Measurements from ENCODE around the gene ANKLE1.

Gene ANKLE1

DNA sequence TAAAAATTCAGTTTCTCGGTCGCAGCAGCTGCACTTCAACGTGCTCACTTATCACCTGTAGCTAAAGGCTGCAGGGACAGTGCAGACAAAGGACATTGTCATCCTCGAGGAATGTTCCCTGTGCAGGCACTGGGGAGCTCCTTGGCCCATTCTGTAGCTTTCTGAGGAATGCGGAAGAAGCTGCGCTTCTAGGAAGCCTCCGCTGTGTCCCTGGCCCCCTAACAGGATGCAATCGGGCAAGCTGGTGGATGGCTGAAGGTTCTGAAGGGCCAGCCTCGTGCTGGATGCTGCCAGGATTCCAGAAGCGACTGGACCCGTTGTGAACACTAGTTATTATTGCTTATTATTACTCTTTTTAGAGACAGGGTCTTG is 44.9 kb downstream of the ANKLE1 start:
- TF ChIP-seq GABPA (IDR thresholded peaks at IDR 0.05; ENCODE audit: low read depth) (no peak), POLR2AphosphoS5 (IDR thresholded peaks at IDR 0.05; ENCODE audit: low read depth) (no peak), SPI1 (IDR thresholded peaks at IDR 0.05; ENCODE audit: borderline replicate concordance, low read depth) (no peak)
- TF ChIP-seq, protein P1, sequence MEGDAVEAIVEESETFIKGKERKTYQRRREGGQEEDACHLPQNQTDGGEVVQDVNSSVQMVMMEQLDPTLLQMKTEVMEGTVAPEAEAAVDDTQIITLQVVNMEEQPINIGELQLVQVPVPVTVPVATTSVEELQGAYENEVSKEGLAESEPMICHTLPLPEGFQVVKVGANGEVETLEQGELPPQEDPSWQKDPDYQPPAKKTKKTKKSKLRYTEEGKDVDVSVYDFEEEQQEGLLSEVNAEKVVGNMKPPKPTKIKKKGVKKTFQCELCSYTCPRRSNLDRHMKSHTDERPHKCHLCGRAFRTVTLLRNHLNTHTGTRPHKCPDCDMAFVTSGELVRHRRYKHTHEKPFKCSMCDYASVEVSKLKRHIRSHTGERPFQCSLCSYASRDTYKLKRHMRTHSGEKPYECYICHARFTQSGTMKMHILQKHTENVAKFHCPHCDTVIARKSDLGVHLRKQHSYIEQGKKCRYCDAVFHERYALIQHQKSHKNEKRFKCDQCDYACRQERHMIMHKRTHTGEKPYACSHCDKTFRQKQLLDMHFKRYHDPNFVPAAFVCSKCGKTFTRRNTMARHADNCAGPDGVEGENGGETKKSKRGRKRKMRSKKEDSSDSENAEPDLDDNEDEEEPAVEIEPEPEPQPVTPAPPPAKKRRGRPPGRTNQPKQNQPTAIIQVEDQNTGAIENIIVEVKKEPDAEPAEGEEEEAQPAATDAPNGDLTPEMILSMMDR (IDR thresholded peaks at IDR 0.05; ENCODE audit: insufficient read depth, low read length), result no peak
- TF ChIP-seq, protein P2, sequence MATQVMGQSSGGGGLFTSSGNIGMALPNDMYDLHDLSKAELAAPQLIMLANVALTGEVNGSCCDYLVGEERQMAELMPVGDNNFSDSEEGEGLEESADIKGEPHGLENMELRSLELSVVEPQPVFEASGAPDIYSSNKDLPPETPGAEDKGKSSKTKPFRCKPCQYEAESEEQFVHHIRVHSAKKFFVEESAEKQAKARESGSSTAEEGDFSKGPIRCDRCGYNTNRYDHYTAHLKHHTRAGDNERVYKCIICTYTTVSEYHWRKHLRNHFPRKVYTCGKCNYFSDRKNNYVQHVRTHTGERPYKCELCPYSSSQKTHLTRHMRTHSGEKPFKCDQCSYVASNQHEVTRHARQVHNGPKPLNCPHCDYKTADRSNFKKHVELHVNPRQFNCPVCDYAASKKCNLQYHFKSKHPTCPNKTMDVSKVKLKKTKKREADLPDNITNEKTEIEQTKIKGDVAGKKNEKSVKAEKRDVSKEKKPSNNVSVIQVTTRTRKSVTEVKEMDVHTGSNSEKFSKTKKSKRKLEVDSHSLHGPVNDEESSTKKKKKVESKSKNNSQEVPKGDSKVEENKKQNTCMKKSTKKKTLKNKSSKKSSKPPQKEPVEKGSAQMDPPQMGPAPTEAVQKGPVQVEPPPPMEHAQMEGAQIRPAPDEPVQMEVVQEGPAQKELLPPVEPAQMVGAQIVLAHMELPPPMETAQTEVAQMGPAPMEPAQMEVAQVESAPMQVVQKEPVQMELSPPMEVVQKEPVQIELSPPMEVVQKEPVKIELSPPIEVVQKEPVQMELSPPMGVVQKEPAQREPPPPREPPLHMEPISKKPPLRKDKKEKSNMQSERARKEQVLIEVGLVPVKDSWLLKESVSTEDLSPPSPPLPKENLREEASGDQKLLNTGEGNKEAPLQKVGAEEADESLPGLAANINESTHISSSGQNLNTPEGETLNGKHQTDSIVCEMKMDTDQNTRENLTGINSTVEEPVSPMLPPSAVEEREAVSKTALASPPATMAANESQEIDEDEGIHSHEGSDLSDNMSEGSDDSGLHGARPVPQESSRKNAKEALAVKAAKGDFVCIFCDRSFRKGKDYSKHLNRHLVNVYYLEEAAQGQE (IDR thresholded peaks at IDR 0.05; ENCODE audit: insufficient replicate concordance, low read depth), result no peak
- DNase-seq (ENCODE audit: low read depth in 1 of 2, low spot score in 1 of 2), result no peak
- Histone ChIP-seq H3K27ac (replicated peaks) (no peak overlapping the region), H3K4me3 (replicated peaks; ENCODE audit: insufficient read depth, low read length) (no peak overlapping the region), H3K27me3 (ENCODE audit: insufficient read depth, poor library complexity, severe bottlenecking) (peaks cover 27% of the 10 kb centered on the region)

DNA sequence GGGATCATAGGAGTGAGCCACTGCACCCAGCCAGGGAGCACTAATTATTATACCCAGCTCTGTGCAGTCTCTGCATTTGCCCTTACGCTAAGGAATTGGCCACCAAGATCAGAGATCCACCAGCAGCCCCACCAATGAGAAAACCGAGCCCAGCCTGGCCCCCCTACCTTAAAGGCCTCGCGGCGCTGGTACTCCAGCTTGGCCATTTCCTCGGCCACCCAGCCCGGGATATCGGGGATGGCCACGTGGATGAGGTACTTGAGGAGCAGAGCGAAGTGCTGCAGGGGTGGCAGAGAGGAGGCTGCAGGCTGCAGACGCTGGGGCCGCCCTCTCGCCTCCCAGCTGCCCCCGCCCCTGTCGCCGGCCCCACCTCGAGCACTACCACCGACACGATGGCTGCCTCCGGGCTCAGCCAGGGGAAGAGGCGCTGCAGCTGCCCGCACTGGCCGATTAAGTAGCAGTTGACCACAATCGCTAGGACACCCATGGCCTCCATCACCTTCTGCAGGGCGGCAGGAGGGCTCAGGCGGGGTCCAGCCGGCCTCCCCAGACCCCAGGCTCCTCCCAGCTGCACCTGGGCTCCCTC is 45.5 kb downstream of the ANKLE1 start:
- Histone ChIP-seq H3K4me3 (replicated peaks; ENCODE audit: insufficient read depth, low read length) (no peak overlapping the region), H3K27ac (replicated peaks) (no peak overlapping the region), H3K27me3 (ENCODE audit: insufficient read depth, poor library complexity, severe bottlenecking) (peaks cover 27% of the 10 kb centered on the region)
- TF ChIP-seq POLR2AphosphoS5 (IDR thresholded peaks at IDR 0.05; ENCODE audit: low read depth) (no peak), SPI1 (IDR thresholded peaks at IDR 0.05; ENCODE audit: borderline replicate concordance, low read depth) (no peak), GABPA (IDR thresholded peaks at IDR 0.05; ENCODE audit: low read depth) (no peak)
- TF ChIP-seq, protein P2 (IDR thresholded peaks at IDR 0.05; ENCODE audit: insufficient replicate concordance, low read depth), result no peak
- TF ChIP-seq, protein P1 (IDR thresholded peaks at IDR 0.05; ENCODE audit: insufficient read depth, low read length), result no peak
- no peak for DNase-seq (ENCODE audit: low read depth in 1 of 2, low spot score in 1 of 2)

DNA sequence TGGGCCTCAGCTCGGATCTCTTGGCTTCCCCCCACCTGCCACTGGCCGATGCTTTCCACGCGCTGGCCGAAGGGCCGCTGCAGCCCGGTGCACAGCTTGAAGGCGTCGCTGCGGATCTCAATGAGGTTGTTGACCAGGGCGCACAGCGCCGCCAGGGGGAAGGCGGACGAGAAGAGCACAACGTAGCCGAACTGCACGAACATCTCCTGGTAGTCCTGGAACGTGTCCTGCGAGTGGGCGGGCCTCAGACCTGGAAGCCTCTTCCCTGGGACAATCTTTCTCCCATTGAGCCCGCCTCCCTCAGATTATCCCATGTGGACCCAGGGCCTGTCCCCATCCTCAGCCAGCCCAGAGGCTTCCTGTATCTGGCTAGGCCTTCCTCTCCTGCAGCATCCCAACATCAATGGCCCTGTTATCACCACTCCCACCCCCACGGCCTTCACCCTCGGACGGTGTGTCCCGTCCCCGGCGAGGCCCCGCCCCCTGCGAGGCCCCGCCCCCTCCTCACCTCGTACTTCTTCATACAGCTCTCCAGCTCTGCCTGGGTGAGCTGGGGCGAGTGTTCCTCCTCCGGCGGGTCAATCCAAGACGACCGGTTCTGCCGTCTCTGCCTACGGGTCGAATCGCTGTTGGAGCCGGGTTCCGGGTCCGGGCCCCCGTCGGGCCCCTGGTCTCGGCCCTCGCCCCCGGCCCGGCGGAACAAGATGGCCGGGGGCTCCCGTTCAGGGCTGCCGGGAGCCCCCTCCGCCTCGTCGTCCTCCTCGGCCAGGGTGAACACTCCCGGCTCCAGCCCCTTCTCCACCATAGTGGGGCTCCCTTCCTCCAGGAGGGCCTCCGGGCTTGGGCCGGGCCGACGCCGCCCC is 46.2 kb downstream of the ANKLE1 start:
- Histone ChIP-seq H3K27me3 (ENCODE audit: insufficient read depth, poor library complexity, severe bottlenecking) (peaks cover 27% of the 10 kb centered on the region), H3K27ac (replicated peaks) (no peak overlapping the region), H3K4me3 (replicated peaks; ENCODE audit: insufficient read depth, low read length) (0 out of 2 replicates have a peak overlapping the region, but pooled peaks have one; percentile 15)
- TF ChIP-seq, protein P2 (IDR thresholded peaks at IDR 0.05; ENCODE audit: insufficient replicate concordance, low read depth), result no peak
- TF ChIP-seq SPI1 (IDR thresholded peaks at IDR 0.05; ENCODE audit: borderline replicate concordance, low read depth) (no peak), GABPA (IDR thresholded peaks at IDR 0.05; ENCODE audit: low read depth) (no peak), POLR2AphosphoS5 (IDR thresholded peaks at IDR 0.05; ENCODE audit: low read depth) (no peak)
- TF ChIP-seq, protein P1 (IDR thresholded peaks at IDR 0.05; ENCODE audit: insufficient read depth, low read length), result no peak
- peak in 1 of 2 experiments; percentile 33 for DNase-seq (ENCODE audit: low read depth in 1 of 2, low spot score in 1 of 2)
